Endothelial cell of umbilical vein (primary cell): ENCODE data around the gene SMAD6. TPM values are rescaled to one million over a fixed set of nuclear protein-coding genes. Genes with fewer than 3 reads are reported as not detected.

Source experiments
- BruUV-seq: library from RNA; stranded (reverse); fragments of 400-500 nt; replicated peaks from 2 replicates; lab custom pipeline; 2021; lab: Mats Ljungman, UMichigan
- CTCF ChIA-PET: fragments of 300-600, 350-600 bp; sonication (Branson Sonifier 250); formaldehyde crosslinking; loops from one replicate; lab custom pipeline; 2021; ENCODE audit warnings: antibody characterized with exemption, inconsistent platforms; lab: Charles Lee
- POLR2A ChIA-PET: fragments of 300-600, 350-600 bp; sonication (Branson Sonifier 250); formaldehyde crosslinking; loops from one replicate; lab custom pipeline; 2021; ENCODE audit warnings: antibody characterized with exemption, inconsistent platforms; lab: Charles Lee
- DNase-seq: peaks from one replicate; pipeline ENCODE4 v3.0.0-alpha.2; 2011; ENCODE audit warnings: low read depth, low spot score
- FAIRE-seq: peaks from 2 replicates; lab custom pipeline; 2011; peaks lifted over from hg19 to GRCh38; lab: Jason Lieb, UNC
- H2AFZ ChIP-seq: 2 replicates; pipeline ENCODE4 v1.6.0; 2012; ENCODE audit warnings: low read depth, low read length, control low read depth, inconsistent platforms
- H3K27ac ChIP-seq: 2 replicates; pipeline ENCODE4 v1.5.1; 2011; ENCODE audit warnings: low read depth, mild to moderate bottlenecking, control low read depth, low read length, moderate library complexity; ENCODE audit not compliant: insufficient read depth
- H3K27me3 ChIP-seq, 2 experiments: 2 replicates each; pipeline versions ENCODE4 v1.6.0 to v1.6.1; 2011; ENCODE audit warnings: low read length in 2 of 2, mixed read lengths in 1 of 2; ENCODE audit not compliant: control insufficient read depth in 2 of 2, insufficient read depth in 2 of 2
- H3K36me3 ChIP-seq, 2 experiments: 2 replicates in 1 of 2; 3 replicates in 1 of 2; pipeline ENCODE4 v1.5.1; 2011; ENCODE audit warnings: low read length in 2 of 2, mild to moderate bottlenecking in 1 of 2, moderate library complexity in 1 of 2; ENCODE audit not compliant: control insufficient read depth in 2 of 2, insufficient read depth in 2 of 2; ENCODE audit errors: extremely low read depth in 1 of 2
- H3K4me1 ChIP-seq: 3 replicates; pipeline ENCODE4 v1.5.1; 2011; ENCODE audit warnings: mild to moderate bottlenecking, low read length; ENCODE audit not compliant: control insufficient read depth, insufficient read depth; ENCODE audit errors: extremely low read depth
- H3K4me2 ChIP-seq: 2 replicates; pipeline ENCODE4 v1.6.1; 2011; ENCODE audit warnings: low read length, control low read depth, mixed read lengths; ENCODE audit not compliant: insufficient read depth
- H3K4me3 ChIP-seq, 3 experiments: fragments of 200-600 bp in 1 of 3; sonication (generic), shearing (Covaris generic) in 1 of 3; replicated peaks in 1 of 3; 2 replicates each; pipeline ENCODE4 v1.5.1; 2011 to 2016; ENCODE audit warnings: control low read depth in 3 of 3, low read length in 3 of 3, mild to moderate bottlenecking in 2 of 3, inconsistent platforms in 1 of 3, low read depth in 1 of 3, moderate library complexity in 1 of 3; ENCODE audit not compliant: insufficient read depth in 1 of 3
- H3K79me2 ChIP-seq: 2 replicates; pipeline ENCODE4 v1.6.0; 2012; ENCODE audit warnings: low read length, inconsistent platforms; ENCODE audit not compliant: control insufficient read depth, insufficient read depth
- H3K9ac ChIP-seq: replicated peaks from 2 replicates; pipeline ENCODE3; 2011; ENCODE audit warnings: low read length, control low read depth; ENCODE audit not compliant: insufficient read depth; ENCODE audit errors: extremely low read depth
- H3K9me1 ChIP-seq: replicated peaks from 3 replicates; pipeline ENCODE4 v1.6.0; 2011; ENCODE audit warnings: mild to moderate bottlenecking, low read length; ENCODE audit not compliant: control insufficient read depth, insufficient read depth; ENCODE audit errors: extremely low read depth
- H3K9me3 ChIP-seq: replicated peaks from 2 replicates; pipeline ENCODE4 v1.5.1; 2012; ENCODE audit warnings: low read length, inconsistent platforms; ENCODE audit not compliant: control insufficient read depth, insufficient read depth
- H4K20me1 ChIP-seq: replicated peaks from 2 replicates; pipeline ENCODE3; 2011; ENCODE audit warnings: mild to moderate bottlenecking, low read length; ENCODE audit not compliant: control insufficient read depth, insufficient read depth; ENCODE audit errors: extremely low read depth
- CTCF ChIP-seq, 2 donors: IDR thresholded peaks; 1 replicate in 1 of 2; 2 replicates in 1 of 2; pipeline ENCODE4 v1.5.1; 2011; ENCODE audit warnings: low read length in 2 of 2, mild to moderate bottlenecking in 2 of 2, moderate library complexity in 2 of 2, control low read depth in 1 of 2, inconsistent platforms in 1 of 2, low read depth in 1 of 2; ENCODE audit not compliant: insufficient read depth in 1 of 2; ENCODE audit errors: extremely low read depth in 1 of 2
- JUN ChIP-seq: IDR thresholded peaks from 2 replicates; pipeline ENCODE4 v1.6.1; 2011; ENCODE audit warnings: borderline replicate concordance, low read depth; ENCODE audit not compliant: insufficient read length, insufficient read depth
- MYC ChIP-seq: IDR thresholded peaks from one replicate; pipeline ENCODE4 v1.6.1; 2011; ENCODE audit warnings: mild to moderate bottlenecking, low read depth, low read length
- POLR2AphosphoS5 ChIP-seq: IDR thresholded peaks from 2 replicates; pipeline ENCODE4 v1.6.1; 2012; ENCODE audit warnings: low read depth, mild to moderate bottlenecking, control low read depth, low read length, moderate library complexity; ENCODE audit not compliant: insufficient read depth
- dilution Hi-C: fragments of 300-500 bp; cut with MboI; formaldehyde crosslinking; loops from one replicate; pipeline ENCODE4 v1.15.0; 2019; ENCODE audit warnings: low sequenced_read_pairs; ENCODE audit not compliant: extremely low pct_ligation_motif_present
- intact Hi-C: fragments of 100-400 bp; cut with micrococcal nuclease; formaldehyde crosslinking; loops from one replicate; pipeline ENCODE4 v1.10.0; 2022
- polyA plus RNA-seq, 4 experiments: library from polyadenylated mRNA; depleted of rRNA in 3 of 4; stranded (reverse) in 3 of 4; unstranded in 1 of 4; fragments of >200 nt; gene quantifications; 2 replicates each; pipeline versions ENCODE4 v1.2.1 to v1.2.3, GENCODE V29; 2011 to 2012; ENCODE audit warnings: missing spikeins in 1 of 4
- total RNA-seq: library from RNA; stranded (reverse); gene quantifications from 2 replicates; pipeline ENCODE4 v1.2.3, GENCODE V29; 2021

SMAD6 gene
- total and polyA plus RNA-seq, 2 donors (not counting 3 experiments of a cell fraction or from before 2014, with no cell fraction given): 7.3 to 12.5 TPM

GRCh38 chr15:66774001-66774814 is 72.2 kb downstream of the SMAD6 start:
- FAIRE-seq (peak; percentile 87), DNase-seq (peak; percentile 80)
- ChIA-PET POLR2A (no interaction called here), CTCF (interaction anchor here (0.7 to 7.3 kb wide), 13 partner anchors 9 to 243 kb away, joined by 3 to 118 read pairs (median 6); partner anchors contain the start of gene SMAD6)
- Histone ChIP-seq H3K9me3 (no peaks in the 10 kb centered on the region), H3K9me1 (no peaks in the 10 kb centered on the region), H3K27ac (peak overlapping the region; percentile 25), H3K27me3 (no peaks in the 10 kb centered on the region), H3K4me3 (no peak overlapping the region), H3K4me2 (no peak overlapping the region), H3K36me3 (no peaks in the 10 kb centered on the region), H2AFZ (no peak overlapping the region), H4K20me1 (no peaks in the 10 kb centered on the region), H3K4me1 (peaks cover 21% of the 10 kb centered on the region), H3K9ac (peak overlapping the region; percentile 28), H3K79me2 (peaks cover 15% of the 10 kb centered on the region)
- no TSS peak for BruUV-seq
- intact Hi-C loops: loop anchor here (1.0 kb wide), 7 partner anchors 8 to 171 kb away; no protein-coding TSS in a partner anchor
- TF ChIP-seq JUN: no peak
- TF ChIP-seq POLR2AphosphoS5: peak; percentile 49
- TF ChIP-seq MYC: no peak
- TF ChIP-seq CTCF (IDR thresholded peaks at IDR 0.05; ENCODE audit: extremely low read depth in 1 of 2, insufficient read depth in 1 of 2, low read depth in 1 of 2, low read length in 2 of 2): peak; percentile 92 to 96
- dilution Hi-C loops: no loop called here
